Brain microvascular endothelial cell (primary cell): ENCODE data around the gene ACACA.

Experiments
- DNase-seq: peaks from one replicate; pipeline ENCODE4 v3.0.0-alpha.2; 2020
- H3K27ac ChIP-seq: fragments of 250-450 bp; sonication (Bioruptor Pico); 2 replicates; pipeline ENCODE4 v1.5.1; 2020; ENCODE audit warnings: mild to moderate bottlenecking, moderate library complexity
- H3K27me3 ChIP-seq: fragments of 250-450 bp; sonication (Bioruptor Pico); replicated peaks from 2 replicates; pipeline ENCODE4 v1.5.1; 2020; ENCODE audit warnings: mild to moderate bottlenecking
- H3K36me3 ChIP-seq: fragments of 250-450 bp; sonication (Bioruptor Pico); replicated peaks from 2 replicates; pipeline ENCODE4 v1.5.1; 2020; ENCODE audit warnings: mild to moderate bottlenecking
- H3K4me3 ChIP-seq: 2 replicates; pipeline ENCODE4 v1.5.1; 2011; ENCODE audit warnings: low read depth, mild to moderate bottlenecking, control low read depth, low read length, moderate library complexity
- in situ Hi-C: cut with HindIII; loops from 2 replicates; pipeline ENCODE4 v1.10.0; 2017; ENCODE audit warnings: low sequenced_read_pairs, low pct_ligation_motif_present
- TF ChIP-seq, protein P1 (sequence below): IDR thresholded peaks from 2 replicates; pipeline ENCODE4 v1.5.1; 2011; ENCODE audit warnings: low read depth, mild to moderate bottlenecking, moderate library complexity, low read length, control low read depth, inconsistent platforms; ENCODE audit errors: missing control alignments

ACACA gene

DNA sequence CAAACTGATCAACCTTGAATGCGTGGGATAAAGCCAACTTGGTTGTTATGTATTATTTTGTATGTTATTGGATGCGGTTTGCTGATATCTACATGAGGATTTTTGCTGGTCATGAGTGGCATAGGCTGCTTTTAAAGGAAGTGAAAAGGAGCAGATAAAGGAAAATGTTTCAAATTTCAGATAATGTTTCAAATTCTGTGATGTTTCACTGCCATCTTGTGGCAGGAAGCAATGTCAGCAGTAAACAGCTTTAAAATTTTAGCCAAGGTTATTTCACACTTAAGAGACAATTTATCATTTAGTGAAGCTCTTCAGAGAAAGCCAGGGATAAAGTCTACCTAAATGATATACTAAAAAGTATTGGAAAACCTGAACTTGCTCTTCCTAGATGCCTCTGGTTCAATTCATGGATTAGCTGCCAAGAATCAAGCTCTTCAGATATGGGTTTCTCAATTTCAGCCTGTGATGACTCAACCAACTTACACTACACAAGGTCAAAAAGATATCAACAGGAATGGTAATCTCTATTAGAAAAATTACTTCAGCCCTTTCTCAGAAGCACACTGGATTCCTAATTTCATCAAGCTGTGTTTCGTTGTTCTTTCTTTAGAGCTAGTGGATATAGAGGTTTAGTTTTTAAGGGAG lies 166.8 kb downstream of the ACACA start:
- peaks cover 46% of the 10 kb centered on the region for H3K36me3 ChIP-seq
- H3K4me3 ChIP-seq, result no peak overlapping the region
- DNase-seq, result peak; percentile 14
- no peaks in the 10 kb centered on the region for H3K27me3 ChIP-seq
- TF ChIP-seq, protein P1, sequence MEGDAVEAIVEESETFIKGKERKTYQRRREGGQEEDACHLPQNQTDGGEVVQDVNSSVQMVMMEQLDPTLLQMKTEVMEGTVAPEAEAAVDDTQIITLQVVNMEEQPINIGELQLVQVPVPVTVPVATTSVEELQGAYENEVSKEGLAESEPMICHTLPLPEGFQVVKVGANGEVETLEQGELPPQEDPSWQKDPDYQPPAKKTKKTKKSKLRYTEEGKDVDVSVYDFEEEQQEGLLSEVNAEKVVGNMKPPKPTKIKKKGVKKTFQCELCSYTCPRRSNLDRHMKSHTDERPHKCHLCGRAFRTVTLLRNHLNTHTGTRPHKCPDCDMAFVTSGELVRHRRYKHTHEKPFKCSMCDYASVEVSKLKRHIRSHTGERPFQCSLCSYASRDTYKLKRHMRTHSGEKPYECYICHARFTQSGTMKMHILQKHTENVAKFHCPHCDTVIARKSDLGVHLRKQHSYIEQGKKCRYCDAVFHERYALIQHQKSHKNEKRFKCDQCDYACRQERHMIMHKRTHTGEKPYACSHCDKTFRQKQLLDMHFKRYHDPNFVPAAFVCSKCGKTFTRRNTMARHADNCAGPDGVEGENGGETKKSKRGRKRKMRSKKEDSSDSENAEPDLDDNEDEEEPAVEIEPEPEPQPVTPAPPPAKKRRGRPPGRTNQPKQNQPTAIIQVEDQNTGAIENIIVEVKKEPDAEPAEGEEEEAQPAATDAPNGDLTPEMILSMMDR, result peak; percentile 64
- no peak overlapping the region for H3K27ac ChIP-seq
- in situ Hi-C loops, result no loop called here

GRCh38 chr17:37234106-37234505 lies 172.5 kb downstream of the ACACA start:
- no peaks in the 10 kb centered on the region for H3K27me3 ChIP-seq
- H3K36me3 ChIP-seq, result peaks cover 44% of the 10 kb centered on the region
- in situ Hi-C loops, result no loop called here
- DNase-seq, result no peak
- no peak overlapping the region for H3K27ac ChIP-seq
- no peak overlapping the region for H3K4me3 ChIP-seq
- TF ChIP-seq, protein P1, result no peak

GRCh38 chr17:37233036-37233435 lies 173.6 kb downstream of the ACACA start:
- Histone ChIP-seq H3K36me3 (peaks cover 41% of the 10 kb centered on the region), H3K27me3 (no peaks in the 10 kb centered on the region), H3K27ac (no peak overlapping the region), H3K4me3 (no peak overlapping the region)
- DNase-seq, result no peak
- in situ Hi-C loops, result no loop called here
- TF ChIP-seq, protein P1, result no peak

DNA sequence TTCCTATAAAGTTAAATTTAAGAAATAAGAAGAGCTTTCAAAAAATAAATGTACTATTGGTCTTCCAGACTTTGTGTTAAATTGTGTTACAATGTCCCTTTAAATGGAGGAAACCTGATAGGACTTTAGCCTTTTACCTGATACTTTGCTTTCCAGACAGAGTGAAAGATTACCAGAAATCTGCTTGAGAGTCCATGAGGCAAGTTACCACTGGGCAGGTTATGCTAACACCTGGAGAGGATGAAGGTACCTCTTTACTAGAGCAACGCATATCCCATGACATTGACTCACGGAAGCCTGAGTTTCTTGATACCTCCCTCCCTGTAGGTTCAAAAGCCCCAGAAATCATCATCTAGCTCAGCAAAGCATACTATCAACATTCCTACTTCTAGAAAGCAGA lies 174.7 kb downstream of the ACACA start:
- TF ChIP-seq, protein P1, result no peak
- no peak for DNase-seq
- H3K36me3 ChIP-seq, result peaks cover 32% of the 10 kb centered on the region
- no peaks in the 10 kb centered on the region for H3K27me3 ChIP-seq
- in situ Hi-C loops, result no loop called here
- no peak overlapping the region for H3K27ac ChIP-seq
- no peak overlapping the region for H3K4me3 ChIP-seq

DNA sequence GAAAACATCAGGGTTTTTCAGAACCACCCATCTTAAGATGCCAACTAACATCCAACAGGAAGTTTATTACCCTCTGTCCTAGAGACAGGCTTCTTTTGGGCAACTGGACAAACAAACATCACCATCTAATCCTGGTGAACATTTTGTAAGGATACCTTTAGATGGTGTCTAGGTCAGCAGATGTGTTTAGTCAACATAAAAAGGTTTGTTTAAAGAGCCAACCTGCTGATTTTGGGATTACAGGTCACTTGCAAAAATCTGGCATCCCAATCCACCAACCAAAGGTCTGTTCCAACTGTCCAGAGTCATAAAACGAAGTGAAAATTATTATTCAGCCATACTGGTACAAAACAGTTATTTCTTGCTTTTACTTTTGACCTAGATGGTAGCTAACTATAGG lies 176.0 kb downstream of the ACACA start:
- H3K4me3 ChIP-seq, result no peak overlapping the region
- no peak for DNase-seq
- no peaks in the 10 kb centered on the region for H3K27me3 ChIP-seq
- in situ Hi-C loops, result no loop called here
- TF ChIP-seq, protein P1, result no peak
- H3K36me3 ChIP-seq, result peaks cover 37% of the 10 kb centered on the region
- no peak overlapping the region for H3K27ac ChIP-seq

GRCh38 chr17:37225465-37225864 lies 181.2 kb downstream of the ACACA start:
- in situ Hi-C loops, result no loop called here
- DNase-seq, result no peak
- Histone ChIP-seq H3K27ac (no peak overlapping the region), H3K36me3 (peaks cover 19% of the 10 kb centered on the region), H3K4me3 (no peak overlapping the region), H3K27me3 (no peaks in the 10 kb centered on the region)
- TF ChIP-seq, protein P1, result no peak
